Stimulated activated CD4-positive, alpha-beta T cell treated with anti-CD3 and anti-CD28 coated beads, Interleukin-2, amount 100 ng/mL, for 48 hours (primary cell): ENCODE results near the gene CYB561.

Source experiments
- DNase-seq, 2 donors: peaks; one replicate each; pipeline ENCODE4 v3.0.0-alpha.2; 2020

CYB561 gene, protein sequence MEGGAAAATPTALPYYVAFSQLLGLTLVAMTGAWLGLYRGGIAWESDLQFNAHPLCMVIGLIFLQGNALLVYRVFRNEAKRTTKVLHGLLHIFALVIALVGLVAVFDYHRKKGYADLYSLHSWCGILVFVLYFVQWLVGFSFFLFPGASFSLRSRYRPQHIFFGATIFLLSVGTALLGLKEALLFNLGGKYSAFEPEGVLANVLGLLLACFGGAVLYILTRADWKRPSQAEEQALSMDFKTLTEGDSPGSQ

DNA sequence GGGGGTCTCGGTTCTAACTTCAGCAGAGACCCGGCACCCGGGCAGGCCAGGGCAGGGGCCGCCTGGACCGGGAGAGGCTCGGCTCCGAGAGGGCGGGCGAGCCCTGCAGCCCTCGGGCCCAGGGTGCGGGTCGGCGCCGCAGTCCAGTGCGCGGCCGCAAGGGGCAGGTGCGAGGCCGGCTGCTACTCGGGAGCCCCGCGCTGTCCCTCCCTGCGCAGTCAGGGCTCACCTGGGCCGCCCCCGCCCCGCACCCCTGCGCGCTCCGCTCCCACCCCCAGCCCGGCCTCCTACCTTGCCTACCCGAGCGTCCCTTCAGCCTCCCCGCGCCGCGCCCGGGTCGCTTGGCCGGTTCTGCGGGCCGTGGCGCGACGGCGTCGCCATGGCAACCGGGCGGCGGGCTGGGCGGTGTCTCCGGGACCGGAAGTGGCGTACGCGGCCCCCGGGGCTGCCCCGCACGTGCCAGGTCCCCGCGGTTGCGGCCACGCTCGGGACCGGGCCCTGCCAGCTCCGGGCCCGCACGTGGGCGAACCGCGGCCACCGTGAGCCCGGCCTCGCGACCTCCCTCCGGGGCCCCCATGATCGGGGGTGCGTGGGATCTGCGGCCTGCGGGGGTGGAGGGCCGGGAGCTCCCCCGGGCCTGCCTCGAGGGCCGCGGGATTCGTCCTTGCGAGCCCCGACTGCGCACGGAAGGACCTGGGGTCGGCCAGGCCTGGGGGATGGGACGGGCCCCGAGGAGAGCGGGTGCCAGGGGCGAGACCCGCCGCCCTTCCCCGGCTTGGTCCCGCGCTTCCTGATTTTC is at the start of gene CYB561:
CYB561 (minus strand) TSS at position 353 of the 799 bp plus-strand sequence. CDS start 8,759 bp downstream, outside the sequence.
- DNase-seq, result peak; percentile 53 to 64

DNA sequence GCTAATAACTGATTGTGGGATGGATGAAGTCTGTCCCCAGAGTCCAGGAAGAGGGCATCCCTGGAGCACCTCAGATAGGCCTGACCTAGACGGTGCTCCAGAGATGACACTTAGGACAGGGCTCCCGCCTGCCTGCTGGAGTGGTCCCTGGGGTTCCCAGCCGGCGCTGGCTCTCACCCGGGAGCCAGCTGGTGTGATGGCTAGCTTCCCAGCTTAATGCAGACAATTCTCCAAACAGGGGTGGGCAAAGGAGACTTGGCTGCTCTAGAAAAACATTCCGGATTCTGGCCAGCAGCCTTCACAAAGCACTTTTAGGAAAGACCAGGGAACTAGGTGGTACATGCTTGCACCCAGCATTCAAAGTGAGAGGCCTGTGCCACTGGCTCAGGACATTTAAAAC is 49.4 kb upstream of the CYB561 start:
- no peak for DNase-seq

DNA sequence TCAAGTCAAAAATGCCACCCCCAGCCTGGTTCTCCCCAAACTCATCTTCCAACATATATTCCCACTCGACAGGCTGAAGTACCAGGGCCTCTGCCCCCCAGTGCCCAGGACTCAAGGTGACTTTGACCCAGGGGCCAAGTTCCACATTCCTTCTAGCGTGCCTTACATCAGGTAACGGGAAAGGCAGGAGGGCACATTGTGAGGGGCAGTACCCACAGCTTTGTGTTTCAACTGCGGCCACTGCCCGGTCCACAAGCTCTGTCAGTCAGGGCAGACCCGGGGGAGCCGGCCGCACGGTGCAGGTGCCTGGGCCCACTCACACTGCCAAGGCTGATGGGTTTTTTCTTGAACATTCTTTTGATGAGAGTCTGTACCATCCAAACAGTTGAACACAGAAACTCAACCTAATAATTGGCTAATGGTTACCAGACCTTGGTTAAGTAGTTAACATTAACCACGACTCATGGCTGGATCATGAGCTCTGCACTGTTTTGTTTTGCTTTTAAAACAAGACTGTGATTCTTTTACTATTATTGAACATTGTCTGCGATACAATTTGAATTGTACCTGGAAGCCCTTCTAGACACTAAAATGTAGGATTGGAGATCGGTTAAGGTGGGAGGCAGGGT is 48.3 kb upstream of the CYB561 start:
- no peak for DNase-seq

DNA sequence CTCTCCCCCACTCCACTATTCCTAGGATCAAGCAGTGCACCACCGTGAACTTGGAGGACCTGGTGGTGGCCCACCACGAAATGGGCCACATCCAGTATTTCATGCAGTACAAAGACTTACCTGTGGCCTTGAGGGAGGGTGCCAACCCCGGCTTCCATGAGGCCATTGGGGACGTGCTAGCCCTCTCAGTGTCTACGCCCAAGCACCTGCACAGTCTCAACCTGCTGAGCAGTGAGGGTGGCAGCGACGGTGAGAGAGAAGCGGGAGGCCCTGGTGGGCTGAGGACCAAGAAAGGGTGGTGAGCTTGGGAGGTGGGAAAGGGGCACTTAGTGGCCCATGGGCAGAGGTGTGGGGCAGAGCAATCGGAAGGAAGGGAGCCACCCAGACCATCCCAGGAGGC is 47.3 kb upstream of the CYB561 start:
- no peak for DNase-seq

DNA sequence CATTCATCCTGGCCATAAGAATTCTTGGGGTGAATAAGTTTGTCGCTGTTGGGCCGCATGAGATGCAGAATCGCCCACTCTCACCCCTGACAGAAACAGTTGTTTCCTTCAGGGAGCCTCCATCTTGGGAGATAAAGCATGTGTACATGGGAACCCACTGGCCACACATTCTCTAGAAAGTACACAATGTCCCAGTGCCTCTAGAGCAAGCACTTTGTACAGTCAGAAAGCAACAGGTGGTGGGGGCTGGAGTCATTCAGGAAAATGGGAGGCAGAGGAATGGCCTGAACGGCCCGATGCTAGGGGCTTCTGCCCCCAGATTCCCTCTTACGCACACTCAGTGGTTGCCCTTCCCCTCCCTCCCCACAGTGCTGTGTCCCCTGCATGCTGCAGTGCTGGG is 46.8 kb upstream of the CYB561 start:
- no peak for DNase-seq

DNA sequence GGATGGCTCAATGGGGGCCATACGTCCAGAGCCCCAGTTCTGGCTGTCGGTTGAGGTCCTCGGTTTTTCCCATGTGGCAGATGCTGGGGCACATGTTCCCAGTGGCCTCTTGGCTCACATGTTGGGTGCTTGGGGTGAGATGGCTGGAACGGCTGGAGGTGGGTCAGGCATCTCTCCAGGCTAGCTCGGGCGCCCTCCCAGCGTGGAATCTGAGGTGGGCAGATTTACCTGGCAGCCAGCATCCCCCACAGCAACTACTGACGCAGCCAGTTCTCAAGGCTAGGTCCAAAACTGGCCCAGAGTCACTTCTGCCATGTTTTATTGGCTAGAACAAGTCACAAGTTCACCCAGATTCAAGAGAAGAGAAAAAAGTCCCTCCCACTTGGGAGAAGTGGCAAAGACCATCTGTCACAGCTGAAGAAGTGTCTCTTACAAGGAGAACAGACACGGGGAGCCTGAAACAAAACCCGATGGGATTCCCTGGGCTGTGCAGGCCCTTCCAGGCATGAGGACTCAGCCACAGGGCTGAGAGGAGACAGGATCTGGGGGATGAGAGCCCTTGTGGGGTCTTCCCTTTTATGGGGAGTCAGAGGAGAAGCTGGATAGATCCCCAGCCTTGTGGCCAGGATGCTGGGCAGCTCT is 46.0 kb upstream of the CYB561 start:
- DNase-seq, result no peak

DNA sequence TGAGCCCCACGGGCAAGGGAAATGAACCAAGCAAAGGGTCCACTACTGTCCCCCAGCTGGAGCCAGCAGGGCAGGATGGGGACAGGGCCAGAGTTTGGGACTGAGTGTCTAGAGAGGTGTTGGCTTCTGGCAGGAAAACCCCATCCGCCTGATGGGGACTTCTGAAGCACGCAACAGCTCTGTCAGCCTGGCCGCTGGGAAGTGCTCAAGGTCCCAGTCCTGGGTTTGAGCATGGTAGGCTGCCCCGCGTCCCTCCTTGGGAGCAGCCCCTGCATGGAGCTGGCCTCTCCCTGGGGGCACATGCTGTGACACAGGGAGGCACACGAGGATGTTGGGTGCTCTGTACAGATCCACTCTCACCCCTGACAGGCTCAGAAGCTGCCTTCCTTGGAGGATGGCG is 45.3 kb upstream of the CYB561 start:
- no peak for DNase-seq

DNA sequence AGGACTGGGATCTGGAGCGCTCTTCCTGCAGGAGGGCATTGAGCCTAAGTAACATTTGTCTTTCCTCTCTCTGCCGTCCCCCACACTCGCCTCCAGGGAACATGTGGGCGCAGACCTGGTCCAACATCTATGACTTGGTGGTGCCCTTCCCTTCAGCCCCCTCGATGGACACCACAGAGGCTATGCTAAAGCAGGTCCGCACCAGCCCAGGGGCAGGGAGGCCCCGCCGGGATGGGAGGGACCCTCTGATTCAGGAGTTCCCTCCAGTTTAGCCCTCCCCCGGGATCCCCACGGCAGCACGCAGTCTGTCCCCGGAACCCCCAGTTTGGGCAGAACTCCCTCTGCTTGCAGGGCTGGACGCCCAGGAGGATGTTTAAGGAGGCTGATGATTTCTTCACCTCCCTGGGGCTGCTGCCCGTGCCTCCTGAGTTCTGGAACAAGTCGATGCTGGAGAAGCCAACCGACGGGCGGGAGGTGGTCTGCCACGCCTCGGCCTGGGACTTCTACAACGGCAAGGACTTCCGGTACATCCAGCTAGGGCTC is 44.8 kb upstream of the CYB561 start:
- no peak for DNase-seq

DNA sequence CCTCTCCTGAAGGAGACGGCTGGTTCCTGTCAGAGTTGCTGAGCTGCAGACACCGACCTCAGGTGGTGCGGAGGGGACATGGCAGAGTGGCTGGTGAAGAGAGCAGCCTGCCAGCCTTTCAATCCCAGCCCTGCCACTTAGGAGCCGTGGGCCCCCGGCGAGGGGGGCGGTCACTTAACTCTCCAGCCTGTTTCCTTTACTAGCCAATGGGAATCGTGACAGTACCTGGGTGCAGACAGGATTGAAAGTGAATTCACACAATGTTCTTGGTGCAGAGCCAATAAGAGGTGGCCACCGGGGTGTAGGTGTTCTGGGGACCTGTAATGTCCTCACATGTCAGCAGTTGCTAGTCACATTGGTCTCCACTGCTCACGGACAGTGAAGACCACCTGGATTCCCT is 44.2 kb upstream of the CYB561 start:
- no peak for DNase-seq

DNA sequence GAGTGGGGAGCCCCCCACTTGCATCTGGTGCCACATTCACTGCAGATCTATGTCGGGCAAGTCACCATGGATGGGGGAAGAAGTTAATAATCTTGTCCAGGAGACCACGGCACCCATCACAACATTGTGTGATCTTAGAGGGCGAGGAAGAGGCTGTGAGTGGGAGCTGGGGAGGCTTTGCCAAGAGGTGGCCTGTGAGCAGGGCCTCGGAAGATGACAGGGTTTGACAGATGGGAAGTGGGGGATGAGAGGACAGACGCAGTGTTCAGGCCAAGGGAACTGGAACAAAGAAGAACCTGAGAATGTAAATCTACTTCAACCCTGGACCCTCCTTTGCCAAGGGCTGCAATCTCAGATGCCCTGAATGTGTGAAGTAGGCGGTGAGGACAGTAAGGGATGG is 43.2 kb upstream of the CYB561 start:
- DNase-seq, result no peak

DNA sequence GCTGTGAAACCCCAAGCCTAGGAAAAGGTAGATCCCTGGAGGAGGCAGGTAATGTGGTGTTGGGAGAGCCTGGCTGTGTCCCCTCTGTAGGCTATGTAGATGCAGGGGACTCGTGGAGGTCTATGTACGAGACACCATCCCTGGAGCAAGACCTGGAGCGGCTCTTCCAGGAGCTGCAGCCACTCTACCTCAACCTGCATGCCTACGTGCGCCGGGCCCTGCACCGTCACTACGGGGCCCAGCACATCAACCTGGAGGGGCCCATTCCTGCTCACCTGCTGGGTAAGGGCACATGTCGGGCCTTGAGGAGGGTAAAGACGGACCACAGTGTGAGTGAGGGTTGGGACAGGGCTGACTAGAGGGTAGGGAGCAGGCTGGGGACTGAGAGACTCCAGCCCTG is 42.7 kb upstream of the CYB561 start:
- DNase-seq, result no peak

DNA sequence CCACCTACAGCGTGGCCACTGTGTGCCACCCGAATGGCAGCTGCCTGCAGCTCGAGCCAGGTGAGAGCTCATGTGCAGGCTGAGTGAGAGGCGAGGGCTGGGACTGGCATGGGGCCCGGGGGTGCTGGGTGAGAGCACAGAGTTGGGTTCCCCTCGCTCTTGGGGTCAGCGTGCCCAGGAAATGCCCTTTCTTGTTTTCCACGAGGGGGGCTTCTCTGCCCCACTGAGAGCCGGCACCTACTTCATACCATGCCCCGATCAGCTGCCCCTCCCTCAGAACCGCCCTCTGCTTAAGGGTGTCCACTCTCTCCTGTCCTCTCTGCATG is 40.9 kb upstream of the CYB561 start:
- DNase-seq, result no peak

DNA sequence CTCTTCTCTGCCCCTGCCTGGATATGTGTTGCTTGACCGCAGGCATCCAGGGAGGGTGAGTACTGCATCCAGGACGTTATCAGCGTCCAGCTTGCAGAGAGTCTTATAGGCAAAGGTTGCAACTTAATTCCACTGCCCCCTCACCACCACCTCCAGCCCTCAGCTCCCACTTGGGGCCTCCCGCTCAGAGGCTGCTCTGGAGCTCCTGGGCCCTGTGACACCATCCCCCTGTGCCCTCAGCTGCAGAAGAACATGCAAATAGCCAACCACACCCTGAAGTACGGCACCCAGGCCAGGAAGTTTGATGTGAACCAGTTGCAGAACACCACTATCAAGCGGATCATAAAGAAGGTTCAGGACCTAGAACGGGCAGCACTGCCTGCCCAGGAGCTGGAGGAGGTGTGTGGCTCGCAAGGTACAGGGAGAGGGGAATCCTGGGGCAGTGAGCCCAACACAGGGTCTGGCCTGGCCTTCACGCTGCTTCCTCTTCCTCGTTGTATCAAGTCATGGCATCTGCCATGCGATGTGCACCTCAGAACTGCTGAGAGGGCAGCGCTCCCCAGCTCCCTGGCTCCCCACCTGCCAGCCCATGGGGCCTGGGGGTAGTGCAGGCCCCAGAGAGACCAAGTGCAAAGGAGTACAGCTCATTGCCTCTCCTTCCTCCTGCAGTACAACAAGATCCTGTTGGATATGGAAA is 40.4 kb upstream of the CYB561 start:
- DNase-seq, result no peak

DNA sequence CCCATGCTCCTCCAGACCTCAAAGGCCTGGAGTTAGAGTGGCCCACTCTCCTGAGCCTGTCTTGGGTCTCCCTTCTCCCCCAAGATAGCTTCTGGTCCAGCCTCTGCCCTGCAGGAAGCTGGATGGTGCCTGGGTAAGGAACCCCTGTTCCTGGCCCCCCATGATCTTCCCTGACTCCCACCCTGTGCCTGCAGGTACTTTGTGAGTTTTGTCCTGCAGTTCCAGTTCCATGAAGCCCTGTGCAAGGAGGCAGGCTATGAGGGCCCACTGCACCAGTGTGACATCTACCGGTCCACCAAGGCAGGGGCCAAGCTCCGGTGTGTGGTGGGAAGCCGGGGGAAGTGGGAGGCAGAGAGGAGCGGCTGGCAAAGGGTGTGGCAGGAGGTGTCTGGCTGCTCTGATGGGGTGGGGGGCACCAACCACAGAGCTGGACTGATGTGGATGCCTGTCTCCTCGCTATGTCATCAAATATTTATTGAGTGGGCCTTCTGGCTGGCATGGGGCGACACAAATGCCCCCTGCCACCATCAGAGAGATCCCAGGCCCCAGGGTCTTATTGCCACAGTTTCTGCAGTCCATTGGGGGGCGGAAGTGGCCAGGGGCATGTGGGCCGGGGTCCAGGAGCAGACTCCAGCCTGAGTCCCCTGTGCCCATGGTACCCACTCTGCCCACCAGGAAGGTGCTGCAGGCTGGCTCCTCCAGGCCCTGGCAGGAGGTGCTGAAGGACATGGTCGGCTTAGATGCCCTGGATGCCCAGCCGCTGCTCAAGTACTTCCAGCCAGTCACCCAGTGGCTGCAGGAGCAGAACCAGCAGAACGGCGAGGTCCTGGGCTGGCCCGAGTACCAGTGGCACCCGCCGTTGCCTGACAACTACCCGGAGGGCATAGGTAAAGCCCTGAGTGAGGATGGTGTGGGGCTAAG is 37.8 kb upstream of the CYB561 start:
- no peak for DNase-seq

DNA sequence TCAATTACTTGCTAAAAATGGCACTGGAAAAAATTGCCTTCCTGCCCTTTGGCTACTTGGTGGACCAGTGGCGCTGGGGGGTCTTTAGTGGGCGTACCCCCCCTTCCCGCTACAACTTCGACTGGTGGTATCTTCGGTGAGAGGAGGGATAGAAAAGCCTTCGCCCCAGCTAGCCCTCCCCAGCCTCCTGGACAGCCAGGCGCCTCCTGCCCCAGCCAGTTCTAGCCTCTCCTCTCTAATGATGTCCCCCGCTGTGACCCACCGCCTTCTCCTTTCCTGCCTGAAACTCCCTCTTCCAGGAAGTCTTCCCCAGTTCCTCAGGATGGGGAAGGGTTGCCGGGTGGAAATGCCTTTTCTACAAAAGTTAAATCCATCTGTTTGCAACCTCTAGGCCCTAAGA is 36.9 kb upstream of the CYB561 start:
- DNase-seq, result no peak

DNA sequence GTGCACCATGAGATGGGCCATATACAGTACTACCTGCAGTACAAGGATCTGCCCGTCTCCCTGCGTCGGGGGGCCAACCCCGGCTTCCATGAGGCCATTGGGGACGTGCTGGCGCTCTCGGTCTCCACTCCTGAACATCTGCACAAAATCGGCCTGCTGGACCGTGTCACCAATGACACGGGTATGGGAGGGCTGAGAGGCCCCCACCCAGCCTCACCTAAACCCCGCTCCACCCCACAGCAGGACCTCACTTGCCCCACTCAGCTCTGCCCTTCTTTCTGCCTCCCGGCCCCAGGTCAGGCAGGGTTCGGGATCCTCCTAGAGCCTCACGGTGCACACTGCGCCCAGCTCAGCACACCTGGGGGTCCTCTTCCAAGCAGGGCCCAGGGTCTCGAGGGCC is 36.4 kb upstream of the CYB561 start:
- DNase-seq, result no peak

DNA sequence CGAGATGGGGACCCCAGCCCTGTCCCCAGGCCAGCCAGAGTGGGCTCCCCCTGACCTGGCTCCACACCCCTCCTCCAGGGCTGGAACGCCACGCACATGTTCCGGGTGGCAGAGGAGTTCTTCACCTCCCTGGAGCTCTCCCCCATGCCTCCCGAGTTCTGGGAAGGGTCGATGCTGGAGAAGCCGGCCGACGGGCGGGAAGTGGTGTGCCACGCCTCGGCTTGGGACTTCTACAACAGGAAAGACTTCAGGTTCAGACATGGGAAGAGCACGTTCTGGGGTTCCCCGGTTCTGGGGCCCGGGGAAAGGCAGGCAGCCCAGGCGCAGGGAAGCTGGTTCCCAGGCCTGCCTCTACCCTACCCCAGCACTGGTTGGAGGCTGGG is 35.4 kb upstream of the CYB561 start:
- no peak for DNase-seq

DNA sequence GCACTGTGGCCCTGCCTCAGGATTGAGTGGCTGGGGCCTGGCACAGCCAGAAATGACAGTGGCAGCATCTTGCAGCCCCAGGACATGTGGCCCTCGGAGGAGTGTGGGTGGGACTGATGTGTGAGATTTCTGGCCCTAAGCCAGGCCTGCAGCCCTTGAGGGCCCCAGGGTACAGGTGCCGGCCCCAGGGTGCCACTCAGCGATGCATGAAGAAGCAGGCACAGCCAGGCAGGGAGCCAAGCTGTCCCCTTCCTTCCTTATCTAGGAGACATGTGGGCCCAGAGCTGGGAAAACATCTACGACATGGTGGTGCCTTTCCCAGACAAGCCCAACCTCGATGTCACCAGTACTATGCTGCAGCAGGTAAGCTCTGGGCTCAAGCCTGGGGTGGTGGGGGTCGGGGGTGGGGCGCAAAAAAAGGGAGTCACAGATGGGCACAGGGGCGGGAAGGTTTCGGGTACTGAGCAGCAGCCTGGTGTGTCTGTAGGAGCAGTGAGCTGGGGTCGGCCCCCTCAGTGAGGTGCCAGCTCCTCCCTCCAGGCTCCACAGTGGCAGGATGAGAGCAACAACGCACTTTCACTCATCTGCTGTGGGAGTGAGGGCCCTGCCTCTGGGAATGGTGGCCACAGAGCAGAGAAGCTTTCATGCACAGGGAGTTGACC is 34.9 kb upstream of the CYB561 start:
- DNase-seq, result no peak

DNA sequence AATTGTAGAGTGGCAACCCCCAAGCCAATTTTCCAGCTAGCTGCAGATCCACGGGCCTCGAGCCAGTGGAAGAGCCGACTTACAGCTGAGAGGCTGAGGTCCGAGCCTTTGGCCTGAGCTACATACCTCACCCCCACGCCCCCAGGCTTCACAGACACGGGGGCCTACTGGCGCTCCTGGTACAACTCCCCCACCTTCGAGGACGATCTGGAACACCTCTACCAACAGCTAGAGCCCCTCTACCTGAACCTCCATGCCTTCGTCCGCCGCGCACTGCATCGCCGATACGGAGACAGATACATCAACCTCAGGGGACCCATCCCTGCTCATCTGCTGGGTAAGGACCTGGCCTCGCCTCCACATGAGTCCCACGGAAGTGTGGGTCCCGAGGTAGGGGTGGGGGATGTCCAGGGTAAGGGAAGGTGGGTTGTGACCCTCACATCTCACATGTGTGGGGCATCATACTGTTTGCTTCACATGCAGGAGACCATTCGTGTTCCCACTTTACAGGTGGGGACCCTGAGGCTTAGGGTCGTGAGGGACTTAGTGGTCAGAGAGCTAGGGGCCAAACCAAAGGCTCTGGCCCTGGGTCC is 34.2 kb upstream of the CYB561 start:
- no peak for DNase-seq

DNA sequence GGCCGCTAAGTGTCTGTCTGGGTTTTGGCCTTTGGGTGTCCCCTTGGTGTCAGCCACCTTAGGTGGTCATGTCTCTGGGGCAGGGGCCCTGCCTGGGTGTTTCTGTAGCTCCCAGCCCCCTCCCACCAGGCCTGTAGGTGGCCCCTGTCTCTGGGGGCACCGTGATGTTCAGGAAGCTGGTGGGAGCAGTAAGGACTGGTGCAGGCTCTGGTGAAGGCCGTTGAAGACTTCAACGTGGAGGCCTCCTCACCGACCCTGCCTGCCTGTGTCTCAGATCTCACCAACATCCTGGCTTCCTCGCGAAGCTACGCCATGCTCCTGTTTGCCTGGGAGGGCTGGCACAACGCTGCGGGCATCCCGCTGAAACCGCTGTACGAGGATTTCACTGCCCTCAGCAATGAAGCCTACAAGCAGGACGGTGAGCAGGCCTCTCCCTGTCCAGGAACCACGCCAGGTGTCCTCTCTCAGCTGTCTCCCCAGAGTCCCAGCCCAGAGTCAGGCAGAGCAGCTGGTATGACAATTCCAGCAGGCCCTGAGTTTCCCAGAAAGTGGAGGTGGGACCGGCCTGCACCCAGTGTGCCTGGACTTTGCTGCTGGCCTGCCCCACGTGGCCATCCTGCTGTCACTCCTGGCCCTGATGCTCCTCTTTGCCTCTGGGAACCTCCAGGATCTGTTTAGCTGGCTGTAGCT is 33.5 kb upstream of the CYB561 start:
- no peak for DNase-seq
